ENCODE measurements around the gene PCDHA7.
"Not testable (repeated sequence)": the region's sequence is repeated elsewhere in the genome, so short reads cannot be mapped to it uniquely, and the experiment has no call there.

PCDHA7 gene

DNA sequence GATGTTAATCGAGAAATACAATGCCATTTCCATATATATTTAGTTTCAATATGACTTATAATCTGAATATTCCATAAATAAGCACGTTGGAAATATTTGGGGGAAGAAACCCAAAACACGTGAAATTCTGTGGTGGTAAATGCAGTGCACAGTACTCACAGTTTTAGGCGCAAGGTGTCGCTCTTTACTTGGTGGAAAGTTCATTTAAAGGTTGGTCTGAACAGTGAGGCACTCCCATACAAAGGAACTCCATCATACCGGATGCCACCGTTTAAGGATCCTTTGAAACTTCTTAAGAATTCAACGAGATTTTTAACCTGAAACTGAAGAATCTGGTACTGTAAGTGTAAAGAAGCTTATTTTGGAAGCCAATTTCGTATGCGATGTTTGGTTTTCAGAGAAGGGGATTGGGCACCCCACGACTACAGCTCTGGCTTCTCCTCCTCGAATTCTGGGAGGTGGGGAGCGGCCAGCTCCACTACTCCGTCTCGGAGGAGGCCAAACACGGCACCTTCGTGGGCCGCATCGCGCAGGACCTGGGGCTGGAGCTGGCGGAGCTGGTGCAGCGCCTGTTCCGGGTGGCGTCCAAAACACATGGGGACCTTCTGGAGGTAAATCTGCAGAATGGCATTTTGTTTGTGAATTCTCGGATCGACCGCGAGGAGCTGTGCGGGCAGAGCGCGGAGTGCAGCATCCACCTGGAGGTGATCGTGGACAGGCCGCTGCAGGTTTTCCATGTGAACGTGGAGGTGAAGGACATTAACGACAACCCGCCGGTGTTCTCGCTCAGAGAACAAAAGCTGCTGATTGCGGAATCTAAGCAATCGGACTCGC is 34.9 kb downstream of the PCDHA7 start, which contains the start of gene PCDHA11:
Gene PCDHA11, plus strand, starts transcription at position 237 of the 834 bp plus-strand sequence. Its CDS starts 147 bp downstream, at position 384.
- peak; percentile 7 for DNase-seq

DNA sequence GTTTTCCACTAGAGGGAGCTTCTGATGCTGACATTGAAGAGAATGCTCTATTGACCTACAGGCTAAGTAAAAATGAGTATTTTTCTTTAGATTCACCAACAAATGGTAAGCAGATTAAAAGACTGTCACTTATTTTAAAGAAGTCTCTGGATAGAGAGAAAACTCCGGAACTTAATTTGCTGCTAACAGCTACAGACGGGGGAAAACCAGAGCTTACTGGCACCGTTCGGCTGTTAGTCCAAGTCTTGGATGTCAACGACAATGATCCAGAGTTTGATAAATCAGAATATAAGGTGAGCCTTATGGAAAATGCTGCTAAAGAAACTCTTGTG is 35.5 kb downstream of the PCDHA7 start:
- DNase-seq, result no peak

DNA sequence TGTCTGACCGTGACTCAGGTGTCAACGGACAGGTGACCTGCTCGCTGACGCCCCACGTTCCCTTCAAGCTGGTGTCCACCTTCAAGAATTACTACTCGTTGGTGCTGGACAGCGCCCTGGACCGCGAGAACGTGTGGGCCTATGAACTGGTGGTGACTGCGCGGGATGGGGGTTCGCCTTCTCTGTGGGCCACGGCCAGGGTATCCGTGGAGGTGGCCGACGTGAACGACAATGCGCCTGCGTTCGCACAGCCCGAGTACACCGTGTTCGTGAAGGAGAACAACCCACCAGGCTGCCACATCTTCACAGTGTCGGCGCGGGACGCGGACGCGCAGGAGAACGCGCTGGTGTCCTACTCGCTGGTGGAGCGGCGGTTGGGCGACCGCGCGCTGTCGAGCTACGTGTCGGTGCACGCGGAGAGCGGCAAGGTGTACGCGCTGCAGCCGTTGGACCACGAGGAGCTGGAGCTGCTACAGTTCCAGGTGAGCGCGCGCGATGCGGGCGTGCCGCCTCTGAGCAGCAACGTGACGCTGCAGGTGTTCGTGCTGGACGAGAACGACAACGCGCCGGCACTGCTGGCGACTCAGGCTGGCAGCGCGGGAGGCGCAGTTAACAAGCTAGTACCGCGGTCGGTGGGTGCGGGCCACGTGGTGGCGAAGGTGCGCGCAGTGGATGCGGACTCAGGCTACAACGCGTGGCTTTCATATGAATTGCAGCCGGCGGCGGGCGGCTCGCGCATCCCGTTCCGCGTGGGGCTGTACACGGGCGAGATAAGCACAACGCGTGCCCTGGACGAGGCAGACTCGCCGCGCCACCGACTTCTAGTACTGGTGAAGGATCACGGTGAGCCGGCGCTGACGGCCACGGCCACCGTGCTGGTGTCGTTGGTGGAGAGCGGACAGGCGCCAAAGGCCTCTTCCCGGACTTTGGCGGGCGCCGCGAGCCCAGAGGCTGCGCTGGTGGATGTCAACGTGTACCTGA is 36.4 kb downstream of the PCDHA7 start:
- DNase-seq, result no peak

DNA sequence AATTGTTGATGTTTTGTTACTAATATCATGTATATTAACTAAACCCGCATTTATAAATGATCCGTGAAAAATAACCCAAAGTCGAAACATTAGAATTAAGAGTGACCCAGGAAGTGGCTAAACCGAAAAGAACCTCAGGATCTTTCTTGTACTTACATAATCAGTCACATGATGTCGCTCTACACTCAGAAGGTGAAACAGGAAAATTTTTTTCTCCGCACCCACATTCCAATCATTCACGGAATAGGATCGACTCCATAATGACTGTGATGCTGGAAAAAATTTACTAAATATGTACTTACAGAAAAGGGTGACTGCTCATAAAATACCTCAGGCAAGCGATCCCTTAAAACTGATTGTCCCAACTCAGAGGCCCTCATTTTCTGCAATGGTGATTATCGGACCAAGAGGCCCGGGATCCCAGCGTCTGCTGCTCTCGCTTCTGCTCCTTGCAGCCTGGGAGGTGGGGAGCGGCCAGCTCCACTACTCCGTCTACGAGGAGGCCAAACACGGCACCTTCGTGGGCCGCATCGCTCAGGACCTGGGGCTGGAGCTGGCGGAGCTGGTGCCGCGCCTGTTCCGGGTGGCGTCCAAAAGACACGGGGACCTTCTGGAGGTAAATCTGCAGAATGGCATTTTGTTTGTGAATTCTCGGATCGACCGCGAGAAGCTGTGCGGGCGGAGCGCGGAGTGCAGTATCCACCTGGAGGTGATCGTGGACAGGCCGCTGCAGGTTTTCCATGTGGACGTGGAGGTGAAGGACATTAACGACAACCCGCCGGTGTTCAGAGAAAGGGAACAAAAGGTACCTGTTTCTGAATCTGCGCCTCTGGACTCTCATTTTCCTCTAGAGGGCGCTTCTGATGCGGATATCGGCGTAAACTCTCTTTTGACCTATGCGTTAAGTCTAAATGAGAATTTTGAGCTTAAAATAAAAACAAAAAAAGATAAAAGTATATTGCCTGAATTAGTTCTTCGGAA is 41.3 kb downstream of the PCDHA7 start, which contains the start of gene PCDHA12:
Gene PCDHA12, plus strand, starts transcription at position 224 of the 981 bp plus-strand sequence. Its CDS starts 165 bp downstream, at position 389.
- DNase-seq, result no peak

DNA sequence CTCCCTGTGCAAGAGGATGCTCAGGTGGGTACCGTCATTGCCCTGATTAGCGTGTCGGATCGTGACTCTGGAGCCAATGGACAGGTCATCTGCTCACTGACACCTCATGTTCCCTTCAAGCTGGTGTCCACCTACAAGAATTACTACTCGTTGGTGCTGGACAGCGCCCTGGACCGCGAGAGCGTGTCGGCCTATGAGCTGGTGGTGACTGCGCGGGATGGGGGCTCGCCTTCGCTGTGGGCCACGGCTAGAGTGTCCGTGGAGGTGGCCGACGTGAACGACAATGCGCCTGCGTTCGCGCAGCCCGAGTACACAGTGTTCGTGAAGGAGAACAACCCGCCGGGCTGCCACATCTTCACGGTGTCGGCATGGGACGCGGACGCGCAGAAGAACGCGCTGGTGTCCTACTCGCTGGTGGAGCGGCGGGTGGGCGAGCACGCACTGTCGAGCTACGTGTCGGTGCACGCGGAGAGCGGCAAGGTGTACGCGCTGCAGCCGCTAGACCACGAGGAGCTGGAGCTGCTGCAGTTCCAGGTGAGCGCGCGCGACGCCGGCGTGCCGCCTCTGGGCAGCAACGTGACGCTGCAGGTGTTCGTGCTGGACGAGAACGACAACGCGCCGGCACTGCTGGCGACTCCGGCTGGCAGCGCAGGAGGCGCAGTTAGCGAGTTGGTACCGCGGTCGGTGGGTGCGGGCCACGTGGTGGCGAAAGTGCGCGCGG is 42.6 kb downstream of the PCDHA7 start:
- DNase-seq, result not testable (repeated sequence)

DNA sequence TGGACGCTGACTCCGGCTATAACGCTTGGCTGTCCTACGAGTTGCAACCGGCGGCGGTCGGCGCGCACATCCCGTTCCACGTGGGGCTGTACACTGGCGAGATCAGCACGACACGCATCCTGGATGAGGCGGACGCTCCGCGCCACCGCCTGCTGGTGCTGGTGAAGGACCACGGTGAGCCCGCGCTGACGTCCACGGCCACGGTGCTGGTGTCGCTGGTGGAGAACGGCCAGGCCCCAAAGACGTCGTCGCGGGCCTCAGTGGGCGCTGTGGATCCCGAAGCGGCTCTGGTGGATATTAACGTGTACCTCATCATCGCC is 43.2 kb downstream of the PCDHA7 start:
- DNase-seq, result no peak

DNA sequence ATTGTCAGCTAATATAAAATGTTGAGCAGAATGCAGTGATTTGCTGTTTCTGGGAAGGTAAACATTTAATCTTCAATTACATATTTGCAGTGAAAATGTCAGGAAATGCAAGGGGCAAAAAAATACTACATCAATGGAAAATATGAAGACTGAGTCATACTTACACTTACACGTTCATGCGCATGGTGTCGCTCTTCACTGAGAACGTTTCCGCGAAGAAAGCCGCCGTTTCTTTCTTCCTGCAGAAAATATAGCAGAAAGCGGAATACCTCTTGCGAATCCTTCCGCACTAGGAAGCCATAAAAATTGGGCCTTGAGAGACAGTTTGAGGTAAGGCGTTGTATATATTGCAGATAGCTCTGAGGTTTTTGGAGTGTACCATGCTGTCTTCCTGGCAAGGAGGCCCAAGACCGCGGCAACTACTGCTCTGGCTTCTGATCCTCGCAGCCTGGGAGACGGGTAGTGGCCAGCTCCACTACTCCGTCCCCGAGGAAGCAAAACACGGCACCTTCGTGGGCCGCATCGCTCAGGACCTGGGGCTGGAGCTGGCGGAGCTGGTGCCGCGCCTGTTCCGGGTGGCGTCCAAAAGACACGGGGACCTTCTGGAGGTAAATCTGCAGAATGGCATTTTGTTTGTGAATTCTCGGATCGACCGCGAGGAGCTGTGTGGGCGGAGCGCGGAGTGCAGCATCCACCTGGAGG is 48.0 kb downstream of the PCDHA7 start, which contains the start of gene PCDHA13:
Gene PCDHA13, plus strand, starts transcription at position 236 of the 702 bp plus-strand sequence. Its CDS starts 145 bp downstream, at position 381.
- no peak for DNase-seq

DNA sequence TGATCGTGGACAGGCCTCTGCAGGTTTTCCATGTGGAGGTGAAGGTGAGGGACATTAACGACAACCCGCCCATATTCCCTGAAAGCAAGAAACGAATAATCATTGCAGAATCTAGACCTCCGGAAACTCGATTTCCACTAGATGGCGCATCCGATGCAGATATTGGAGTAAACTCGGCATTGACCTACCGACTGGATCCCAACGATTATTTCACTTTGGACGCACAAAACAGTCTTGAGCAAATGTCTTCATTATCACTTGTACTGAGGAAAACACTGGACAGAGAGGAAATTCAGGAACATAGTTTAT is 48.5 kb downstream of the PCDHA7 start:
- no peak for DNase-seq

DNA sequence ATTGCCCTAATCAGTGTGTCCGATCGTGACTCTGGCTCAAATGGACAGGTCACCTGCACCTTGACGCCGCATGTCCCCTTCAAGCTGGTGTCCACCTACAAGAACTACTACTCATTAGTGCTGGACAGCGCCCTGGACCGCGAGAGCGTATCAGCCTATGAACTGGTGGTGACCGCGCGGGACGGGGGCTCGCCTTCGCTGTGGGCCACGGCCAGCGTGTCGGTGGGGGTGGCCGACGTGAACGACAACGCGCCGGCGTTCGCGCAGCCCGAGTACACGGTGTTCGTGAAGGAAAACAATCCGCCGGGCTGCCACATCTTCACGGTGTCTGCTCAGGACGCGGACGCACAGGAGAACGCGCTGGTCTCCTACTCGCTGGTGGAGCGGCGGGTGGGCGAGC is 49.3 kb downstream of the PCDHA7 start:
- DNase-seq, result no peak

DNA sequence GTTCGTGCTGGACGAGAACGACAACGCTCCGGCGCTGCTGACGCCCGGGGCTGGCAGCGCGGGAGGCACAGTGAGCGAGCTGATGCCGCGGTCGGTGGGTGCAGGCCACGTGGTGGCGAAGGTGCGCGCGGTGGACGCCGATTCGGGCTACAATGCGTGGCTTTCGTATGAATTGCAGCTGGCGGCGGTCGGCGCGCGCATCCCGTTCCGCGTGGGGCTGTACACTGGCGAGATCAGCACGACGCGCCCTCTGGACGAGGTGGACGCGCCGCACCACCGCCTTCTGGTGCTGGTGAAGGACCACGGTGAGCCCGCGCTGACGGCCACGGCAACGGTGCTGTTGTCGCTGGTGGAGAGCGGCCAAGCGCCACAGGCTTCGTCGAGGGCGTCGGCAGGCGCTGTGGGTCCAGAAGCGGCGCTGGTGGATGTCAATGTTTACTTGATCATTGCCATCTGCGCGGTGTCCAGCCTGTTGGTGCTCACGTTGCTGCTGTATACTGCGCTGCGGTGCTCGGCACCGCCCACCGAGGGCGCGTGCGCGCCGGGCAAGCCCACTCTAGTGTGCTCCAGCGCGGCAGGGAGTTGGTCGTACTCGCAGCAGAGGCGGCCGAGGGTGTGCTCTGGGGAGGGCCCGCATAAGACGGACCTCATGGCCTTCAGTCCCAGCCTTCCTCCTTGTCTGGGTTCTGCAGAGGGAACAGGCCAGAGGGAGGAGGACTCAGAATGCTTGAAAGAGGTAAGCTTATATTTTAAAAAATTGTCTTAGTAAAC is 50.0 kb downstream of the PCDHA7 start:
- no peak for DNase-seq

Measured in activated CD4-positive, alpha-beta T cell treated with anti-CD3 and anti-CD28 coated beads, Interleukin-2, Interleukin-6, amounts not matched to agents 100 ng/mL and 50 ng/mL, durations not matched to agents 16 hours and 8 hours (primary cell).